GM21786 (cell line): ENCODE measurements around the gene BABAM1.
A peak's percentile ranks its signal among the peaks of the same experiment; 100 is the strongest.

ENCODE experiments used
- ATAC-seq: cut with Tn5 transposase; IDR thresholded peaks from one replicate; pipeline ENCODE4 v1.9.1; 2021; ENCODE audit not compliant: unreplicated experiment

The BABAM1 gene

DNA sequence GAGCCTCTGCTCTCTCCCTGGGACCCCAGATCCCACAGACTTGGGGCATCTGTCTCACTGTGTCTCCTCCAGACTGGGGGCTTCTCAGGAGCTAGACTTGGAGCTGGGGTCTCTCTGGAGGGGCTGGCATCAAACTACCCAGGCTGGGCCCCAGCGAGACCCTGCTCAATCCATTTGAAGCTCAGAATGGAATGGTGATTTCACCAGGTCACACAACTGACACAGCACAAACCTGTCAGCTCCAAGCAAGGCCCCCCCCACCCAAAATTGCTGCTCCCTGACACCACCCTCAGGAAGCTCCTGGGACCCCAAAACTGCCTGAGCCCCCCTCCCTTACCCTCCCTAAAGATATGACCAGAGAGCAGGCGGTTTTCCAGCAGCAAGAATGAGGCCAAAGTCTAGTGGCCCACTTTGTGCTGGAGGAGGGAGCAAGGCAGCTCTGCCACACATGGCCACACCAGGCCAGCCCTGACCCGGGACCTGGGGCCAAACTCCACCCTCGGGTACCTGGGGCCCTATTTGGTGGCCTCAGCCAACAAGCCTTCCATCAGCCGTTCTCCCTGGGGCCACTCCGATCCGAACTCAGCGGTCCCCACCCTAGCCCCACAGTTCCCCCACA, 23.9 kb upstream of the BABAM1 start:
- no peak for ATAC-seq

DNA sequence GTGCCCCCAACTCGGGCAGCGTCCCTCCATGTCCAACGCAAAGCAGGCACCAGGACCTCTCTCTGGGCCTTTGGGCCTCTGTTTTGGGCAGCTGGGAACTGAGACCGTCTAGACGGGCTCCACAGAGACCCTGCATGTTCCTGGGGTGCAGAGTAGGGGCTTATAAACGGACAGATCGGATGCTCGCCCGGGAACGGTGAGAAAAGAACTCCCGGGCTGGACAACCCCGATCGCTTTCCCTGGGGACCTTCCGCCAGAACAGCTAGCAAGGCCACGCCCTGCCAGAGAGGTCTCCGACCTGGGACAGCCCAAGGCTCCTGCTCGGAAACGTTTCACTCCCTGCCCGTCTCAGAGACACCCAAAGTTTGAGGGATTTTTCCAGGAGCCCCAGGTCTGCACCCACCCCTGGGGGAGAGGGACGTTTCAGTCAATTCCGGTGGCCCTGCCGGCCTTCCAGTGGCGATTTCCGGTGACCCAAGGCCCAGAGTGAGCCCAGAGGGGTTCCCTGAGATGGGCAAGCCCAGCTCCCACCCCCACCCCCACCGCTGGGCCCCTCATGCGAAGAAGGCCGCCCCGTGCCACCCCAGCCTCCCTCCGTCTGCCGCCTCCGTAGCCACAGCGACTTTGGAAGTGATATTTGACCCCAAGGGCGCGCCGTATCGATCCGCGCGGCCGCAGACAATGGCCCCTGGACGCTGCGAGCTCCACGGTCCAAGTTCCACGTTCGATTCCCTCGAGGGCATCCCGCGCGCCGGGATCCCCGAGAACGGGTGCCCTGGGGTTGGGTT, 23.2 kb upstream of the BABAM1 start:
- no peak for ATAC-seq

DNA sequence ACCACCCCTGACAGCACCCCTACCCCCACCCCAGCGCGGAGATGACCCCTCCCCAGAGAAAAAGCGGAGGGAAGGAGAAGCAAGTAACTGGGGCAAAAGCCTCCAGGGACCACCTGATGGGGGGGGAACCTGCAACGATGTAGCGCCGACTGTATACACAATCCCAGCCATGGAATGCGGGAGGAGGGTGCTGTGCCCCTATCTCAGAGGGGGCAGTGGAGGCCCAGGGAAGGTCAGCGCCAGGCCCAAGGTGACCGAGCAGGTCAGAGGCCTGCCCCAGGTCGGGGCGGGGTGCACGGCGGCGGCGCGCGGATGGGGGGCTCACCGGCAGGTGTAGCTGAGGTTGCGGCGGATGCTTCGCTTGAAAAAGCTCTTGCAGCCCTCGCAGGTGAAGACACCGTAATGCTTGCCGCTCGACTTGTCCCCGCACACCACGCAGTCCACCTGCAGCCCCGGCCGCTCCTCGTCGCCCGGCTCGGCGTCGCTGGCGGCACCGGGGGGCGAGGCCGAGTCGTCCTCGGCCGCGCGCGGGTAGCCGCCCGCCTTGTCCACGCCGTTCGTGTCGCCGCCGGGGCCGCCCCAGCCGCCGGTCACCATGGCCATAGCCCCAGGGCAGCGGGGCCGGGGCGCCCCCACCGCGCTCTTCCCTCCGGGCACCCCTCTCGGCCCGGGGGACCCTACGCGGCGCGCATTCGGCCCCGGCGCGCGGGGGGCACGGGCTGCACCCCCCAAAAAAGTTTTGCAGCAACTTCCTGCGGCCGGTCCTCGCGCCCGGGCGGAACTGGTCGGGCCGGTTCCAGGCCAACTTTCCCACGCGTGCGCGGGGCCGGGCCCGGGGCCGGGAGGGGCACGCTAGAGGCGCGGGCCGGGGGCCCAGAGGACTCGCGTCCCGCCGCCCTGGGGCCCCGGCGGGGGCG, 22.4 kb upstream of the BABAM1 start:
- ATAC-seq, result no peak

DNA sequence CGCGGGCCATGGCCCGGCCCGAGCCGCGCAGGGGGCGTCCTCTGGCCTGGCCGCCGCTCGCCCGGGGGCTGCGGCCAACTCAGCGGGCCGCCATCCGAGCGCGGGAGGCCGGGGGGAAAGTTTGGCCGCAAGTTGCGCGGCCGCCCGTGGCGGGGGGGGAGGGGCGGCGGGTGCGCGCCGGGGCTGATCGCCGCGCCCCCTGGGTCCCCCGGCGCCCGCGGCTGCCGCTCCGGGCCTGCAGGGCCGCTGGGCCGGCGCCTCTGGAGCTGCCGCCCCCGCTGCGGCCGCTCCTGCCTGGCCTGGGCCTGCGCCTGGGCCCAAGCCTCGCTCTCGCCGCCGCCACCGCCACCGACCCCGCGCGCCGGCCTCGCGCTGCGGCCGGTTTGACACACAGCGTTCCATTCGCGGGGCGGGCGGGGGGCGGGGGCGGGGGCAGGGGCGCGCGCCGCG, 21.7 kb upstream of the BABAM1 start, which contains the start of gene NR2F6:
Gene NR2F6 (minus strand): TSS at position 385 of the 450 bp plus-strand sequence. CDS start 699 bp downstream, outside the sequence.
- no peak for ATAC-seq

DNA sequence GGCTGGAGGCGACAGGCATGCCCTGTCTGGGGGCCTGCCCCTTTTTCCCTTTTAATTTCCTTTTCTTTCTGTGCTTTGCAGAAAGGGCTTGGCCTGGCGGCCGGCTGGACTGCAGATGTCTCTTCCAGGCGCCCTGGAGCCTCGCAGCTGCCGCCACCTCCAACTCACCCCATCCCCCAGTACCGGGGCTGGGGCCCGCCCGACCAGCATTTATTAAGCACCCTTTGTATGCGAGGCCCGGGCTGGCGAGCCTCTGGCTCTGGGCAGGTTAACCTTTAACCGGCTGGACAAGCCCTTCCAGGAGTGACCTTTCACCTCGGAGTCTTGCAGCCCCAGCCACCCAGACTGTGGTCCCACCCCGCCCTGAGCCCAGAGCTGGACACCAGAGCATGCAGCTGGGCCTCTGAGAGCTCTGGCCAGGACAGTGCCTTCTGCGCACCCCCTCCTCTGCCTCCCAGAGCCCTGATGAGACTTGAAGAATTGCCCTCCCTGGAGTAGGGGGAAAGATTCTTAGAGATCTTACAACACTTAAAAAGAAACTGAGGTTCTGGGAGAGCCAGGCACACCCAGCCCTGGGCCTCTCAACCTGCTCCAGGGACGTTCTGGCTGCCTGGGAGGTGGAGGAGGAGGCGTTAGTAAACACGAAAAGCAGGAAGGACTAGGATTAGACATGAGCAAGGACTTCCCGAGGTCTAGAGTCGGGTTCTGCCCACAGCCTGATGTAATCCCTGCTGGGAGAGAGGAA, 20.4 kb upstream of the BABAM1 start:
- ATAC-seq, result no peak

DNA sequence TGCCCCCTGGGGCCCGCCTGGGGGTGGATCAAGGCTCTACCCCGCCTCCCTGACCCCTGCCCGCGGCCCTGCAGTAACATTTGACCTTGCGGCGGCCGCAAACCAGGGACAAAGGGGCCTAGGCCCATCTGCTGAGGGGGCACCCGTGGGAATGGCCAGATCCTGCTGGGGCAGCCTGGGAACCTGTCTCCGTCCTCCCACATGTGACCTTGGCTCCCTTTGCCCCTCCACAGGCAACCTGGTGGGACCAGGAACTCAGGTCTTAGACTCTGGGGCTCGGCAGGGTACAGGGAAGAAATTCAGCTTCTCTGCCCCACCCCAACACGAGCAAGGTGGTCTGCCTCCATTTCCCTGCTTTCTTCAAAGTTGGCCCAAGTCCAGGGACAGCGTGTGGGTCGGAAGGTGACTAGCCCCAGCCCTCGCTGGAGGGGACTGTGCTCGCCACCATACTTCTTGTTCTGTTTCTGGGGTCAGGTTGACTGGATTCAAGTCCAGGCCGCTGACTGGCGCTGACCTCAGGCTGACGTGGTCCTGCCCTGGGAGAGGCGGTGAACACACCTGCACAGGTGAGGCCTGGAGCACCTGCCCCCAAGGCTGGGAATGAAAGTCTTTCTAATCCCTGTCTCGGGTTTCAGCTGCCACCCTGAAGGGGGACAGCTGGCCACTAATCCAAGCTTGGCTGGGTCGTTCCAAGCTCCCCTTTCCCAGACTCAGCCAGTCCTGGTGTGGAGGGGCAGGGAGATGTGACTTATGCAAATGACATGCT, 19.0 kb upstream of the BABAM1 start:
- ATAC-seq, result no peak

DNA sequence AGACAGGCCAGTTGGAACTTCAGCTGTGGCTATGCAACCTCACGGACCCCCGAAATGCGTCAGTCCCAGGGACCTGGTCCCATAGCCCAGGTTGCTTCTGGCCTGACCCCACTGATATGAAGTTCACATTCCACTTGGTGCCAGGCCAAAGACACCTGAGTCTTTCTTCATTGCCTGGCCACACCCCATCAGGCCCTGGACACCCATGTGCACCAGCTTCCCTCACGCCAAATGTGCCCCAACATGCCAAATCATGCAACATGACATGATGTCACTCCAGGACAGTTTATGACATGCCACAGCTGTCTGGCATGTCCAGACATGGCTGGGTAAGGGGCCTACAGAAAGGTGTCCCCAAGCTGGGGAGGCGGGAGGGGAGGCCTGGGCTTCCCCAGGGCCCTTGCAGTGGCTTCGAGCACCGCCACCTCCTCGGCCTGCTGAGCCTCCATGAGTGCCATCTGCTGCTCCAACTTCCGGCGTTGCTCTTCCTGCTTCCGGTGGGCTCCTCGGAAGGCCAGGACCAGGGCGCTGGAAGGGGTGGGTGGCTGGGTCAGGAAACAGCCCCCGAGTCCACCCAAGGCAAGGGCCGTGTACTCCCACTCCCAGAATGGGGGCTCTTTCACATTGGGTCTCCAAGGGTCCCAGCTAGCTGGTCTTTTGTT, 17.2 kb upstream of the BABAM1 start:
- ATAC-seq, result no peak

DNA sequence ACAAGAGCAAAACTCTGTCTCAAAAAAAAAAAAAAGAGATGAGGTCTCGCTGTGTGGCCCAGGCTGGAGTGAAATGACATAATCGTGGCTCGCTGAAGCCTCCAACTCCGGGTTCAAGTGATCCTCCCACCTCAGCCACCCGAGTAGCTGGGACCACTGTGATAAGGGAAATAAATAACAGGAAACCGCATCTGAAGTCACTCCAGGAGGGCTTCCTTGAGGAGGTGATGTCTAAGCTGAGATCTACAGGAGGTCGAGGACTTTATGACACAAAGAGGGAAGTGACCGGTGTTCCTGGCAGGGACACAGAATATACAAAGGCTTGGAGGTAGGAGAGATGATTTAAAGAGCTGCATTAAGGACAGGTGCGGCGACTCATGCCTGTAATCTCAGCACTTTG, 12.6 kb upstream of the BABAM1 start:
- no peak for ATAC-seq

DNA sequence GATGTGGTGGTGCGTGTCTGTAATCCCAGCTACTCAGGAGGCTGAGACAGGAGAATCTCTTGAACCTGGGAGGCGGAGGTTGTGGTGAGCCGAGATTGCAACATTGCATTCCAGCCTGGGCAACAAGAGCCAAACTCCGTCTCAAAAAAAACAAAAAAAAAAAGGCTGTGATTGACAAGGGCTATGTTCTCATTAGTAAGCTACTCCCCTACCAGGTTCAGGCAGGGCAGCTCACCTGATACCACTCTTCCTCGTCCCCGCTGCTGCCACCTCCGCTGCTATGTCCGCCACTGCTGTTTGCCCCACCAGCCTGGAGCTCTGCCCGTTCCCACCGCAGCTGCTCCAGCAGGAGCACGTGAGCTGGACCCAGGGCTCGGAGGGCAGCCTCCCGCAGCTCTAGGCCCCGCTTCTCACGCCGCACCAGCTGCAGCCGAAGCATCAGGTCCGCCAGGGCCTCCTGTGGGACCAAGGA, 12.1 kb upstream of the BABAM1 start:
- no peak for ATAC-seq

DNA sequence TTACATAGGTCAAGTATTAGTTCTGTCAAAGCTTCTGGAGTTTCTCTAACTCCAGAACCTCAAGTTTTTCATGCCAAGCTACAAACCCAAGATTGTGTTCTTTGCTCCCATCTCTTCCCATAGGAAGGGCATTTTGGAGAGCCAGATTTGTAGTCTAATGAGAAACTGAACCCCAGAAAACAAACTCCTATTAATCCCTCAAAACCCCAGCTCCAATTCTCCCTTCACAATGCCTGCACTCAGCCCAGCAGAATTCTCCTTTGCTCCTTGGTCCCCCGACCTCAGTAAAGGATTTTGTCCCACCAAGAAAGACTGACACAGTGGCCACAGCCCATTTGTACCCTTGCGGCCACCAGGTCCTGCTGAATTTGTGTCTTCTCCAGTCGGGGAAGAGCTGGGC, 11.1 kb upstream of the BABAM1 start:
- no peak for ATAC-seq

DNA sequence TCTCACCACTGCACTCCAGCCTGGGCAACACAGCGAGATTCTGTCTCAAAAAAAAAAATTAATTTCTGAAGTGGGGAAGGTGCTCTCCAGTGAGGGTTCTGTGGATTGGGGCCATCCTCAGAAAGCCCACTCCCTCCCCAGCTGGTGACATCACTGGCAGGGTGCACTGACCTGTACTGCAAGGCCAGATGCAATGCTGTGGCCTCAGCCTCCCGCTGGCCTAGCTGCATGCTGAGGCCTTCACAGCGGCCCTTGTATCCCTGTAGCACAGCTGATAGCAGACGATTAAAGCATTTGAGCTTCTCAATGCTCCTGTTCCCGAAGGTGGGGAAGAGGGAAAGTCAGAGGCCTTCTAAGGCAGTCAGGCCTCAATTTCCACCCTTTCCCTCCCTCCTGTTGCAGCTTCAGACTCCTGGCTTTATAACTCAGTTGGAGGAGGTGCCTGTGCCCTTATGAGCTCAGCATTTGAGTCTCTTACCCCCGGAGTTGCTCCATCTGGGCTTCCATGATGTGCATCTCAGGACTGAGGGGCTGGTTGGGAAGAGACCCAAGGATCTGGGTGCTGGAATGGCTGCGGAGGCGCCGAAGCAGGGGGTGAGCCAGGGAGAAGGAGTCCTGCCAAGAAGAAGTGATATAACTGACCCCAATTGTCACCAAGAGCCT, 8.0 kb upstream of the BABAM1 start:
- ATAC-seq, result no peak

DNA sequence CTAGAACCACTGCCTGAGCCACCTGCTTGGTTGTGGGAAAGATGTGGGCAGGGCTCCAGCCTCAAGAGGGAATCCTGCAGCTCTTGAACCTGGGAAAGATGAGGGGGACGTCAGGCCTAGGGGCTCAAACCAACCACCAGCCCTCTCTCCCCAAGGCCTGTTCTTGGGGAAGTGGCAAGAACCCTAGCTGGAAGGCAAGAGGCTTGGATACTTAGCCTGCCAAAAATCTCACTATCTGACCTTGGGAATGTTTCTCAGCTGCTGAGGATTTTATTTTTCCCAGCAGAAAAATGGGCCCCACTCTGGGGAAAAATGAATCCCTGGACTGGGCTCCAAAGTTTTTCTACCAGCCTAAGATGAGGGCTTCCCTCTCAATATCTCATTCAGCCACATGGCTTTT, 7.3 kb upstream of the BABAM1 start:
- no peak for ATAC-seq

DNA sequence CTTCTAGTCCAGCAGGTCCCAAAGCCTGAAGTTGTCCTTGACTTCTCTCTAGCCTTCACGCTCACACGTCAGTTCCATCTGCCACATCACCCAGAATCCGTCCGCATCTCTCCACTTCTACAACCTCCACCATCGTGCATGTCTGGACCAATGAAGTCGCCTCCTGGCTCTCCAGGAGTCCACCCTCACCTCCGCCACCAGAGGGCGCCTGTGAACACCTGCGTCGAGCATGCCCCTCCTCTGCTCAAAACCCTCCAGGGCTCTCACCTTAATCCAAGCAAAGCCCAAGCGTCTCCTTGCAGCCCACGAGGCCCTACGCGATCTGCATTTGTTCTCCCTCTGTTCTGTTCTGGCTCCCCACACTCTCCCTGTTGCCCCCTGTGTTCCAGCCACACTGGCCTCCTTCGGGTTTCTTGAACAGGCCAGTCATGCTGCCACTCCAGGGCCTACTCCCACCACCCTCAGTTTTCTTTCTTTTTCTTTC, 6.4 kb upstream of the BABAM1 start:
- ATAC-seq, result peak; percentile 72

DNA sequence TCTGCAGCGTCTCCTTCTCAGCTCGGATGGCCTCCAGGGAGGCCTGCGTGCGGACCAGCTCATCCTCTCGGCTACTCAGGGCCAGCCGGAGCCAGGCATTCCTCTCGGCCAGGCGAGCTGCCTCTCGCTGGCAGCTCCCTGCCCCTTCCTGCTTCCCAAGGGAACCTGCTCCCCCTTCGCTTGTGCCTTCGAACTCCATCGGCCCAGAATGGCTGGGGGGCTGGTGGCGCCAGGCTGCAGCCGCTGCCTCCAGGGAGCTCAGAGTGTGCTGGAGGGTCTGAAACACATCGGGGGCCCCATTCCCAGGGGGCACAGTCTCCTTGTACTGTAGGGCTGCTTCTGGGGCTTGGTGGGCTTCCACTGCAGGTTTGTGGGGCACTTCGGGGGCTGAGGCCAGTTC, 4.7 kb upstream of the BABAM1 start:
- ATAC-seq, result no peak

DNA sequence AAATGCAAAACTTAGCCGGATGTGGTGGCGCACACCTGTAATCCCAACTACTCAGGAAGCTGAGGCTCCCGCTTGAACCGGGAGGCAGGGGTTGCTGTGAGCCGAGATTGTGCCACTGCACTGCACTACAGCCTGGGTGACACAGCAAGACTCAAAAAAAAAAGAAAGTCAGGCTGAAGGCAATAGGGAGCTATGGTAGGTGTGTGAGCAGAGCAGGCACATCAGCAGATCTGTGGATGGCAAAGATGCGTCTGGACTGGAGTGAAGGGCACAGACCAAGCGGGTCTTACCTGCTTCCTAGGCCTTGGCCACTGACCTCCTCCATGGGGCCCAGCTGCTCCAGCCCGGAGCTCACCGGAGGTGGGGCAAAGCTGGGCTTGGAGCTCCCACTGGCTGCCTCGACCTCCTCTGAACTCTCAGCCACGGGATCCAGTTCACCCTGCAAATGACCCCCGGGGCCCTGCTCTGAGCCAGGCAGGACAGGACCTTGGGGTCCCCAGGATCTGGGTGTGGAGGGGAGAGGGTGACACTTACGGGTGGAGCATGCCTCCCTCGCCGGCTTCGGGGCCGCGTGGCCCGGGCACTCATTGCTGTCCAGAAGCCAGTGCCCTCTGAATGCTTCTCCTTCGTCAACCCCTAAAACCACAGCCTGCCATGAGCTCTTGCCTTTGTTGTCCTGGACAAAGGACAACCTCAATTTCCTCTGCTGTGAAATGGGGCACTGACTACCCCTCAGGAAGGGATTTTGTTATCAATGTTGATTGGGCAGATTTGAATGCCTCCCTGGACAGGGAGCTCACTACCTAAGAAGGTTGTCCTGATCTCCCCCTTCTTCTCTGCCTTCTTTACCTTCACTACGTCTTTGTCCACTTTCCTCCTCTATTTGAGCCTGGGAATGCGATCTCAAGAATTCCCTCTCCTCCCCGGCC, 3.3 kb upstream of the BABAM1 start:
- no peak for ATAC-seq

DNA sequence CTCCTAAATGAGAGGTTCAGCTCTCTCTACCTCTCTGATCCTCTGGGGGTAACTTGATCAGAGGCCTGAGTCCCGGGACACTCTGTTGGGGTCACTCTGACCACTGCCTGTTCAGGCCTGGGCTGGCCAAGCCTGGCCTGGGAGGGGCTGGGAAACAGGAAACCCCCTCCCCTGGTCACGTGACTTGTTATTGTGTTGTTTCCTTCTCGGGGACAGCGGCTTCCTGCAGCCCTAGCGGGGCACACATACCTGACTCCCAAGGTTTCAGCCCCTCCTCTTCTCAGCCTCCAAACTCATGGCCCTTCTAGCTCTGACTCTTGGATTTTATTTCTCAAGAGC, 2.6 kb upstream of the BABAM1 start, which contains the start of gene USHBP1:
Gene USHBP1 (minus strand): TSS at position 105 of the 339 bp plus-strand sequence. CDS start 446 bp downstream, outside the sequence.
- no peak for ATAC-seq

DNA sequence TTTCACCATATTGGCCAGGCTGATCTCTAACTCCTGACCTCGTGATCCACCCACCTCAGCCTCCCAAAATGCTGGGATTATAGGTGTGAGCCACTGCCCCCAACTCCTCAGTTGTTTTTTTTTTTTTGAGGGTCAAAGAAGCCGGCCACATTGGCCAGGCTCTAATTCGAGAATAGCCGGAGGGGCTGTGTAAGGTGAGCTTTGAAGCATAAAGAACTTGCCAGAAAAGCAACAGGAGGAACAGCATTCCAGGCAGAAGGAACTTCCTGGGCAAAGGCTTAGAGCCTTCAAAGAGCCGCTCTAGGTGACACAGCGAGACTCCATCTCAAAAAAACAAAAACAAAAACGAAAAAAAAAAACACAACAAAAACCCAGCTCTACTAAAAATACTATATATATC, 1.2 kb upstream of the BABAM1 start:
- no peak for ATAC-seq

DNA sequence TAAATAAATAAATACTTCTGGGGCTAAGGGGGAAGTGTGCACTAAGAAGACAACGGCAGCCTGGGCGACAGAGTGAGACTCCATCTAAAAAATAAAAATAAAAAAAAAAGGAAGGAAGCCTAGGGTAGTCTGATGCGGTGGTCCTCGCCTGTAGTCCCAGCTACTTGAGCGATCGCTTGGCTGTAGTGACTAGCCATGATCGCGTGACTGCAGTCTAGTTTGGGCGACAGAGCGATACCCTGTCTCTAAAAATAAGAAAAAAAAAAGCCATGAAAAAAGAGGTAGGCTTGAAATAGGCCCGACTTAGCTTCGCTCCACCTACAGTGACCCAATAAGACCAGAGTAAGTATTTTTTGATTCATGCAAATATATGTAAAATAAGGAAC, 661 bp upstream of the BABAM1 start:
- no peak for ATAC-seq
